Measurements from ENCODE around the gene MAN1C1. TPM values are rescaled to one million over a fixed set of nuclear protein-coding genes. Genes with fewer than 3 reads are reported as not detected.

Gene MAN1C1
- total RNA-seq, 2 donors from 2014 or later = 2.2 to 4.3 TPM

DNA sequence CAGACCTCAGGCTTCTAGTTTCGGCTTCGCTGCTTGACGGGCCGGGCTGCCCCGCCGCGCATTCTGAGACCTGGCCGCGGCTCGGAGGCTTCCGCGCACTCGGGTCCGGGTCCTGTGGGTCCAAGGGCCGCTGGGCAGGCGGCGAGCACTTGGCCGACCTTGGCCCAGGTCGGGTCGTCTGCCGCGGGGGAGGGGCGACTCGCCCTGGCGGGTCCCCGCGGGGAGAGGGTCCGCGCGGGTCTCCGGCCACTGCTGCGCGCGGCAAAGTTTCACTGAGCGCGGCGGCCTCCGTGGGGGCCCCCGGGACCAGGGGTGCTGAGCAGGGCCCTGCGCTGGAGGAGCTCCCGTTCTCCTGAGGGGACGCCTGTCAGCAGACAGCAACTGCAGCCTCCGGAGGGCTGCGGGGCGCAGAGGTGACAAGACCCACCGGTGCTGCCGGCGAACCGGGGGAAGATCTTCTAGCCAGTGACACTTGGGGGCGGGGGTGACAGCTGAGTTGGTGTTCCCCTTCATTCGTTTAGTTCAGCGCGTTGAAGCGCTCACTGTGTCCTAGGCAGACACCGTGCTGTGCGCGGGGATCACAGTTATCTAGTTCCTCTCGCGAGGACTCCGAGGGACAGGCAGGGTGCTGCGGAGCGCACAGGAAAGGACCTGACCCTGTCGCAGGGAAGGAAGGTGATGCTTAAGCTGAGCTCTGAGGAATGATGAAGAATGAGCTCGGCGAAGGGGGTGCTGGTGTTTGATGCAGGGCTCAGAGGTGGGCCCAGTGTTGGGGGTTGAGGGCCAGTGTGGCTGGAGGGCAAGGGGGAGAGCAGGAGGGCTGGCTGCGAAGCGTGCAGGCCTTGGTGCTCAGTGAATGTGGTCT, 203.9 kb downstream of the MAN1C1 start:
- Histone ChIP-seq H3K36me3 (ENCODE audit: control insufficient read depth, insufficient read depth, low read length) (peaks cover 7% of the 10 kb centered on the region), H3K27me3 (ENCODE audit: control insufficient read depth, insufficient read depth, low read length, poor library complexity, severe bottlenecking) (no peaks in the 10 kb centered on the region), H3K27ac (ENCODE audit: low read depth, low read length) (peak overlapping the region; percentile 76), H3K9ac (ENCODE audit: extremely low read depth, low read length, poor library complexity, severe bottlenecking) (peak overlapping the region; percentile 64), H3K4me3 (ENCODE audit: low read length) (peak overlapping the region; percentile 87), H3K4me1 (ENCODE audit: control insufficient read depth, insufficient read depth, low read length) (peaks cover 5% of the 10 kb centered on the region), H3K9me3 (ENCODE audit: control insufficient read depth, low read length) (no peaks in the 10 kb centered on the region)
- DNase-seq = peak; percentile 88
- TF ChIP-seq, protein P1, sequence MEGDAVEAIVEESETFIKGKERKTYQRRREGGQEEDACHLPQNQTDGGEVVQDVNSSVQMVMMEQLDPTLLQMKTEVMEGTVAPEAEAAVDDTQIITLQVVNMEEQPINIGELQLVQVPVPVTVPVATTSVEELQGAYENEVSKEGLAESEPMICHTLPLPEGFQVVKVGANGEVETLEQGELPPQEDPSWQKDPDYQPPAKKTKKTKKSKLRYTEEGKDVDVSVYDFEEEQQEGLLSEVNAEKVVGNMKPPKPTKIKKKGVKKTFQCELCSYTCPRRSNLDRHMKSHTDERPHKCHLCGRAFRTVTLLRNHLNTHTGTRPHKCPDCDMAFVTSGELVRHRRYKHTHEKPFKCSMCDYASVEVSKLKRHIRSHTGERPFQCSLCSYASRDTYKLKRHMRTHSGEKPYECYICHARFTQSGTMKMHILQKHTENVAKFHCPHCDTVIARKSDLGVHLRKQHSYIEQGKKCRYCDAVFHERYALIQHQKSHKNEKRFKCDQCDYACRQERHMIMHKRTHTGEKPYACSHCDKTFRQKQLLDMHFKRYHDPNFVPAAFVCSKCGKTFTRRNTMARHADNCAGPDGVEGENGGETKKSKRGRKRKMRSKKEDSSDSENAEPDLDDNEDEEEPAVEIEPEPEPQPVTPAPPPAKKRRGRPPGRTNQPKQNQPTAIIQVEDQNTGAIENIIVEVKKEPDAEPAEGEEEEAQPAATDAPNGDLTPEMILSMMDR (conservative IDR thresholded peaks at IDR 0.05) = no peak
- Mint-ChIP-seq H3K36me3 (ENCODE audit: low read depth) (peaks cover 11% of the 10 kb centered on the region), H3K4me1 (peaks cover 29% of the 10 kb centered on the region), H3K4me3 (peak overlapping the region; percentile 81), H3K9me3 (no peaks in the 10 kb centered on the region), H3K27me3 (ENCODE audit: insufficient read depth) (peaks cover 9% of the 10 kb centered on the region), H3K27ac (peak overlapping the region; percentile 90)
- 3 to 5% methylated on average over 41 to 67 of the region's 67 CpGs for WGBS, 2 experiments (ENCODE audit: insufficient coverage in 1 of 2, insufficient read length in 1 of 2)

DNA sequence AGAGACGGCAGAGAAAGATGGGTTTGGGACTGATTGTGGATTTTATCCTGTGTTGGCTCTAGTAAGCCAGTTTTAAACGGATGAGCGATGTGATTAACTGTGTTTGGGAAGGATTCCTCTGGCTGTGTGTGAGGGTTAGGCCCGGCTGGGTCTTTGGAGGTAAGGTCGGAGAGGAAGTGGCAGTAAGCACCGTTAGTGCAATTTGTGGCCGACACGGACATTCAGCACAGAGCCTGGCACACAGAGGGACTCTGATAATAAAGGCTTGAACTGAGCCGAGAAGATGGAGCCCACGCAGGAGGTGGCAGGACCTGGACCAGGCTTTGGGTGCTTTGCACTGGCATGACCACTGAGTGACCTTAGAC, 204.5 kb downstream of the MAN1C1 start:
- no peak for DNase-seq
- 63 to 73% methylated on average over 8 to 10 of the region's 10 CpGs for WGBS, 2 experiments (ENCODE audit: insufficient coverage in 1 of 2, insufficient read length in 1 of 2)
- no peaks in the 10 kb centered on the region for H3K9me3 Mint-ChIP-seq
- Histone ChIP-seq H3K4me3 (ENCODE audit: low read length) (peak overlapping the region; percentile 87), H3K27me3 (ENCODE audit: control insufficient read depth, insufficient read depth, low read length, poor library complexity, severe bottlenecking) (no peaks in the 10 kb centered on the region), H3K9ac (ENCODE audit: extremely low read depth, low read length, poor library complexity, severe bottlenecking) (no peak overlapping the region), H3K4me1 (ENCODE audit: control insufficient read depth, insufficient read depth, low read length) (peaks cover 5% of the 10 kb centered on the region), H3K9me3 (ENCODE audit: control insufficient read depth, low read length) (no peaks in the 10 kb centered on the region), H3K36me3 (ENCODE audit: control insufficient read depth, insufficient read depth, low read length) (peaks cover 4% of the 10 kb centered on the region), H3K27ac (ENCODE audit: low read depth, low read length) (no peak overlapping the region)
- TF ChIP-seq, protein P1 (conservative IDR thresholded peaks at IDR 0.05) = no peak
- H3K4me1 Mint-ChIP-seq = peaks cover 29% of the 10 kb centered on the region
- no peak overlapping the region for H3K27ac Mint-ChIP-seq
- peak overlapping the region; percentile 81 for H3K4me3 Mint-ChIP-seq
- peaks cover 9% of the 10 kb centered on the region for H3K27me3 Mint-ChIP-seq (ENCODE audit: insufficient read depth)
- peaks cover 10% of the 10 kb centered on the region for H3K36me3 Mint-ChIP-seq (ENCODE audit: low read depth)

- WGBS, 2 experiments (ENCODE audit: insufficient coverage in 1 of 2, insufficient read length in 1 of 2) = 92 to 93% methylated on average over 2 to 5 of the region's 5 CpGs
- H3K27ac ChIP-seq (ENCODE audit: low read depth, low read length) = no peak overlapping the region
- TF ChIP-seq, protein P1 (conservative IDR thresholded peaks at IDR 0.05) = no peak
Observed at GRCh38 chr1:25821630-25822091, 205.1 kb downstream of the MAN1C1 start.

More at GRCh38 chr1:25821630-25822091, 205.1 kb downstream of the MAN1C1 start:
- peaks cover 9% of the 10 kb centered on the region for H3K36me3 ChIP-seq (ENCODE audit: control insufficient read depth, insufficient read depth, low read length)
- no peaks in the 10 kb centered on the region for H3K9me3 Mint-ChIP-seq
- peak overlapping the region; percentile 81 for H3K4me3 Mint-ChIP-seq
- peaks cover 5% of the 10 kb centered on the region for H3K4me1 ChIP-seq (ENCODE audit: control insufficient read depth, insufficient read depth, low read length)
- H3K4me1 Mint-ChIP-seq = peaks cover 29% of the 10 kb centered on the region
- no peak overlapping the region for H3K9ac ChIP-seq (ENCODE audit: extremely low read depth, low read length, poor library complexity, severe bottlenecking)
- no peaks in the 10 kb centered on the region for H3K27me3 ChIP-seq (ENCODE audit: control insufficient read depth, insufficient read depth, low read length, poor library complexity, severe bottlenecking)
- peaks cover 9% of the 10 kb centered on the region for H3K27me3 Mint-ChIP-seq (ENCODE audit: insufficient read depth)
- no peaks in the 10 kb centered on the region for H3K9me3 ChIP-seq (ENCODE audit: control insufficient read depth, low read length)
- H3K36me3 Mint-ChIP-seq (ENCODE audit: low read depth) = peaks cover 10% of the 10 kb centered on the region
- H3K4me3 ChIP-seq (ENCODE audit: low read length) = peak overlapping the region; percentile 87
- no peak for DNase-seq
- no peak overlapping the region for H3K27ac Mint-ChIP-seq
